ENCODE data around the gene SEPTIN11. TPM values are rescaled to one million over a fixed set of nuclear protein-coding genes. Genes with fewer than 3 reads are reported as not detected.

SEPTIN11 gene
- total and polyA plus RNA-seq, 2 donors (not counting 1 experiment from before 2014, with no cell fraction given), result 688 to 1,286 TPM

DNA sequence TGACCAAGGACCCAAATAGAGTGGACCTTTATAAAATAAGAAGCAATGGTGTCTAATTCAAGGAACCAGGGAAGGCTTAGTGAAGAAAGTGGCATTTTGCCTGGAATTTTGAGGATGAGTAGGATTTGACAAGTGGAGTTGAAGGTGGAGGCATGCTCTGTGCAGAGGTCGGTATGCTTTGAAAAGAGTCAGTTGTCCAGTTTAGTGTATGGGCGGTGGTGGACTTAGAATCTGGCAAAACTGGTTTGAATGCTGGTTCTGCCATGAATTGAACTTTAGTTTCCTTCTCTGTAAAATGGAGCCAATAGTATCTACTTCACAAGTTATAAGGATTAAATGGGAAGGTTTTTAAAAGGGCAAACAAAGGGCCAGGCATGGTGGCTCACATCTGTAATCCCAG is 29.7 kb downstream of the SEPTIN11 start:
- Histone ChIP-seq H3K4me3 (replicated peaks in 1 of 4; ENCODE audit: control extremely low read depth in 1 of 4, insufficient read depth in 1 of 4, low read depth in 3 of 4, low read length in 4 of 4) (no peak overlapping the region), H3K27ac (ENCODE audit: insufficient read depth, low read length) (no peak overlapping the region), H3K79me2 (ENCODE audit: control insufficient read depth, insufficient read depth, low read length) (peaks cover 93% of the 10 kb centered on the region), H4K20me1 (ENCODE audit: control insufficient read depth, extremely low read depth, insufficient read depth, low read length) (no peaks in the 10 kb centered on the region), H3K4me1 (ENCODE audit: control insufficient read depth, extremely low read depth, insufficient read depth, low read length) (peaks cover 27% of the 10 kb centered on the region), H3K27me3 (ENCODE audit: control insufficient read depth, insufficient read depth, low read length) (no peaks in the 10 kb centered on the region), H2AFZ (ENCODE audit: low read length) (no peak overlapping the region), H3K9ac (ENCODE audit: insufficient read depth, low read length) (no peak overlapping the region), H3K4me2 (ENCODE audit: extremely low read depth, insufficient read depth, low read length) (no peak overlapping the region), H3K36me3 (ENCODE audit: control insufficient read depth, insufficient read depth, low read length) (peaks cover 2% of the 10 kb centered on the region), H3K9me3 (ENCODE audit: control insufficient read depth, insufficient read depth, low read depth, low read length) (no peaks in the 10 kb centered on the region)
- DNase-seq (ENCODE audit: low read depth in 2 of 2), result no peak
- TF ChIP-seq, protein P1, sequence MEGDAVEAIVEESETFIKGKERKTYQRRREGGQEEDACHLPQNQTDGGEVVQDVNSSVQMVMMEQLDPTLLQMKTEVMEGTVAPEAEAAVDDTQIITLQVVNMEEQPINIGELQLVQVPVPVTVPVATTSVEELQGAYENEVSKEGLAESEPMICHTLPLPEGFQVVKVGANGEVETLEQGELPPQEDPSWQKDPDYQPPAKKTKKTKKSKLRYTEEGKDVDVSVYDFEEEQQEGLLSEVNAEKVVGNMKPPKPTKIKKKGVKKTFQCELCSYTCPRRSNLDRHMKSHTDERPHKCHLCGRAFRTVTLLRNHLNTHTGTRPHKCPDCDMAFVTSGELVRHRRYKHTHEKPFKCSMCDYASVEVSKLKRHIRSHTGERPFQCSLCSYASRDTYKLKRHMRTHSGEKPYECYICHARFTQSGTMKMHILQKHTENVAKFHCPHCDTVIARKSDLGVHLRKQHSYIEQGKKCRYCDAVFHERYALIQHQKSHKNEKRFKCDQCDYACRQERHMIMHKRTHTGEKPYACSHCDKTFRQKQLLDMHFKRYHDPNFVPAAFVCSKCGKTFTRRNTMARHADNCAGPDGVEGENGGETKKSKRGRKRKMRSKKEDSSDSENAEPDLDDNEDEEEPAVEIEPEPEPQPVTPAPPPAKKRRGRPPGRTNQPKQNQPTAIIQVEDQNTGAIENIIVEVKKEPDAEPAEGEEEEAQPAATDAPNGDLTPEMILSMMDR (conservative IDR thresholded peaks at IDR 0.05 in 1 of 2, IDR thresholded peaks at IDR 0.05 in 1 of 2; ENCODE audit: low read depth in 1 of 2, low read length in 2 of 2), result no peak
- no peak for TF ChIP-seq EZH2 (IDR thresholded peaks at IDR 0.05; ENCODE audit: low read length, missing control alignments)

DNA sequence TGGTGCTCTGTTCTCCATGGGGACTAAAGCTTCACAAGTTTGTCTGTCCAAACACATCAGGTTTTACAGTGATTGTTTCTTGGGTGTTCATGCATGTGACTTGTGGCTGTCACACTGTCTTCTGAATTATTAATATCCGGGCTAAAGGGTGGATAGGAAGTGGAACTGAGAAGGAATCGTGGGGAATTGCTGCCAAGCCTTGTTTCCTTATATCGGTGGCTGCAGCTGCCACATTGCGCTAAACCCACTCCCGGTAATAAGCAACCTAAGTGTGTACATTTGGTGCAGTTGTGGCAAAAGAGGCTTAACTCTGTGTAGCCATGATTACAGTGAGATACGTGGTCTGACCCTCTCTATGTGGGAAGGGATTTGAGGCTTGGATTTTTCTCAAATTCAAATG is 30.7 kb downstream of the SEPTIN11 start:
- Histone ChIP-seq H2AFZ (ENCODE audit: low read length) (no peak overlapping the region), H3K27ac (ENCODE audit: insufficient read depth, low read length) (peak overlapping the region; percentile 24), H3K36me3 (ENCODE audit: control insufficient read depth, insufficient read depth, low read length) (no peaks in the 10 kb centered on the region), H3K4me2 (ENCODE audit: extremely low read depth, insufficient read depth, low read length) (no peak overlapping the region), H3K79me2 (ENCODE audit: control insufficient read depth, insufficient read depth, low read length) (peaks cover 84% of the 10 kb centered on the region), H3K4me3 (replicated peaks in 1 of 4; ENCODE audit: control extremely low read depth in 1 of 4, insufficient read depth in 1 of 4, low read depth in 3 of 4, low read length in 4 of 4) (no peak overlapping the region), H3K9me3 (ENCODE audit: control insufficient read depth, insufficient read depth, low read depth, low read length) (no peaks in the 10 kb centered on the region), H3K9ac (ENCODE audit: insufficient read depth, low read length) (no peak overlapping the region), H4K20me1 (ENCODE audit: control insufficient read depth, extremely low read depth, insufficient read depth, low read length) (no peaks in the 10 kb centered on the region), H3K4me1 (ENCODE audit: control insufficient read depth, extremely low read depth, insufficient read depth, low read length) (peaks cover 33% of the 10 kb centered on the region), H3K27me3 (ENCODE audit: control insufficient read depth, insufficient read depth, low read length) (no peaks in the 10 kb centered on the region)
- no peak for TF ChIP-seq EZH2 (IDR thresholded peaks at IDR 0.05; ENCODE audit: low read length, missing control alignments)
- TF ChIP-seq, protein P1 (conservative IDR thresholded peaks at IDR 0.05 in 1 of 2, IDR thresholded peaks at IDR 0.05 in 1 of 2; ENCODE audit: low read depth in 1 of 2, low read length in 2 of 2), result no peak
- no peak for DNase-seq (ENCODE audit: low read depth in 2 of 2)

DNA sequence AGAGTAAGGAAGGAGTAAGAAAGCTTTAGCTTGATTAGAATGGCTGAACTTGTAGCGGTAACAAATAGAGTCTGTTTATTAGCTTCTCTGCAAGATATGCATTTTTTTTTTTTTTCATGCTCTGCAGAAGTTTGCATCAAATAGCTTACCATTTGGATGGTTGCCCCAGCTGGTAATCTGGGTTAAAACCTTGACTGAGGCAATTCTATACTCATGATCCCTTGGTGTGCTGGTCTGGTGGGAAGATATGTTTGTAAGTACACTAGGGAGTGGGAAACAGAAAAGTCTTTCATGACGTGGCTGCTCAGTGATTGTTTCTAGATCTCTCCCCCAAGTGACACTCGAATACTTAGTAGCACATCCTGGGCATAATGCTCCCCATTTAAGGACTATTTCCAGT is 32.1 kb downstream of the SEPTIN11 start:
- peak in 1 of 2 donors; percentile 80 for DNase-seq (ENCODE audit: low read depth in 2 of 2)
- TF ChIP-seq, protein P1 (conservative IDR thresholded peaks at IDR 0.05 in 1 of 2, IDR thresholded peaks at IDR 0.05 in 1 of 2; ENCODE audit: low read depth in 1 of 2, low read length in 2 of 2), result no peak
- no peak for TF ChIP-seq EZH2 (IDR thresholded peaks at IDR 0.05; ENCODE audit: low read length, missing control alignments)
- H3K9me3 ChIP-seq (ENCODE audit: control insufficient read depth, insufficient read depth, low read depth, low read length), result no peaks in the 10 kb centered on the region
- no peak overlapping the region for H2AFZ ChIP-seq (ENCODE audit: low read length)
- peaks cover 44% of the 10 kb centered on the region for H3K4me1 ChIP-seq (ENCODE audit: control insufficient read depth, extremely low read depth, insufficient read depth, low read length)
- H3K79me2 ChIP-seq (ENCODE audit: control insufficient read depth, insufficient read depth, low read length), result peaks cover 84% of the 10 kb centered on the region
- H4K20me1 ChIP-seq (ENCODE audit: control insufficient read depth, extremely low read depth, insufficient read depth, low read length), result no peaks in the 10 kb centered on the region
- H3K4me2 ChIP-seq (ENCODE audit: extremely low read depth, insufficient read depth, low read length), result peak overlapping the region; percentile 54
- no peak overlapping the region for H3K4me3 ChIP-seq (replicated peaks in 1 of 4; ENCODE audit: control extremely low read depth in 1 of 4, insufficient read depth in 1 of 4, low read depth in 3 of 4, low read length in 4 of 4)
- no peaks in the 10 kb centered on the region for H3K36me3 ChIP-seq (ENCODE audit: control insufficient read depth, insufficient read depth, low read length)
- H3K27ac ChIP-seq (ENCODE audit: insufficient read depth, low read length), result peak overlapping the region; percentile 46
- H3K9ac ChIP-seq (ENCODE audit: insufficient read depth, low read length), result no peak overlapping the region
- H3K27me3 ChIP-seq (ENCODE audit: control insufficient read depth, insufficient read depth, low read length), result no peaks in the 10 kb centered on the region

All from fibroblast of lung (primary cell).